Endothelial cell of umbilical vein (primary cell): ENCODE measurements around the gene CAMKV. TPM values are rescaled to one million over a fixed set of nuclear protein-coding genes. Genes with fewer than 3 reads are reported as not detected.

Experiments used
- BruUV-seq: library from RNA; stranded (reverse); fragments of 400-500 nt; replicated peaks from 2 replicates; lab custom pipeline; 2021; lab: Mats Ljungman, UMichigan
- CTCF ChIA-PET: fragments of 300-600, 350-600 bp; sonication (Branson Sonifier 250); formaldehyde crosslinking; loops from one replicate; lab custom pipeline; 2021; ENCODE audit warnings: antibody characterized with exemption, inconsistent platforms; lab: Charles Lee
- POLR2A ChIA-PET: fragments of 300-600, 350-600 bp; sonication (Branson Sonifier 250); formaldehyde crosslinking; loops from one replicate; lab custom pipeline; 2021; ENCODE audit warnings: antibody characterized with exemption, inconsistent platforms; lab: Charles Lee
- DNase-seq: peaks from one replicate; pipeline ENCODE4 v3.0.0-alpha.2; 2011; ENCODE audit warnings: low read depth, low spot score
- FAIRE-seq: peaks from 2 replicates; lab custom pipeline; 2011; peaks lifted over from hg19 to GRCh38; lab: Jason Lieb, UNC
- H2AFZ ChIP-seq: 2 replicates; pipeline ENCODE4 v1.6.0; 2012; ENCODE audit warnings: low read depth, low read length, control low read depth, inconsistent platforms
- H3K27ac ChIP-seq: 2 replicates; pipeline ENCODE4 v1.5.1; 2011; ENCODE audit warnings: low read depth, mild to moderate bottlenecking, control low read depth, low read length, moderate library complexity; ENCODE audit not compliant: insufficient read depth
- H3K27me3 ChIP-seq, 2 experiments: 2 replicates each; pipeline versions ENCODE4 v1.6.0 to v1.6.1; 2011; ENCODE audit warnings: low read length in 2 of 2, mixed read lengths in 1 of 2; ENCODE audit not compliant: control insufficient read depth in 2 of 2, insufficient read depth in 2 of 2
- H3K36me3 ChIP-seq, 2 experiments: 2 replicates in 1 of 2; 3 replicates in 1 of 2; pipeline ENCODE4 v1.5.1; 2011; ENCODE audit warnings: low read length in 2 of 2, mild to moderate bottlenecking in 1 of 2, moderate library complexity in 1 of 2; ENCODE audit not compliant: control insufficient read depth in 2 of 2, insufficient read depth in 2 of 2; ENCODE audit errors: extremely low read depth in 1 of 2
- H3K4me1 ChIP-seq: 3 replicates; pipeline ENCODE4 v1.5.1; 2011; ENCODE audit warnings: mild to moderate bottlenecking, low read length; ENCODE audit not compliant: control insufficient read depth, insufficient read depth; ENCODE audit errors: extremely low read depth
- H3K4me2 ChIP-seq: 2 replicates; pipeline ENCODE4 v1.6.1; 2011; ENCODE audit warnings: low read length, control low read depth, mixed read lengths; ENCODE audit not compliant: insufficient read depth
- H3K4me3 ChIP-seq, 3 experiments: fragments of 200-600 bp in 1 of 3; sonication (generic), shearing (Covaris generic) in 1 of 3; replicated peaks in 1 of 3; 2 replicates each; pipeline ENCODE4 v1.5.1; 2011 to 2016; ENCODE audit warnings: control low read depth in 3 of 3, low read length in 3 of 3, mild to moderate bottlenecking in 2 of 3, inconsistent platforms in 1 of 3, low read depth in 1 of 3, moderate library complexity in 1 of 3; ENCODE audit not compliant: insufficient read depth in 1 of 3
- H3K79me2 ChIP-seq: 2 replicates; pipeline ENCODE4 v1.6.0; 2012; ENCODE audit warnings: low read length, inconsistent platforms; ENCODE audit not compliant: control insufficient read depth, insufficient read depth
- H3K9ac ChIP-seq: replicated peaks from 2 replicates; pipeline ENCODE3; 2011; ENCODE audit warnings: low read length, control low read depth; ENCODE audit not compliant: insufficient read depth; ENCODE audit errors: extremely low read depth
- H3K9me1 ChIP-seq: replicated peaks from 3 replicates; pipeline ENCODE4 v1.6.0; 2011; ENCODE audit warnings: mild to moderate bottlenecking, low read length; ENCODE audit not compliant: control insufficient read depth, insufficient read depth; ENCODE audit errors: extremely low read depth
- H3K9me3 ChIP-seq: replicated peaks from 2 replicates; pipeline ENCODE4 v1.5.1; 2012; ENCODE audit warnings: low read length, inconsistent platforms; ENCODE audit not compliant: control insufficient read depth, insufficient read depth
- H4K20me1 ChIP-seq: replicated peaks from 2 replicates; pipeline ENCODE3; 2011; ENCODE audit warnings: mild to moderate bottlenecking, low read length; ENCODE audit not compliant: control insufficient read depth, insufficient read depth; ENCODE audit errors: extremely low read depth
- EZH2 ChIP-seq: IDR thresholded peaks from 2 replicates; pipeline ENCODE4 v1.6.1; 2012; ENCODE audit warnings: borderline replicate concordance, low read depth, mild to moderate bottlenecking, moderate library complexity, low read length, inconsistent platforms; ENCODE audit not compliant: severe bottlenecking
- FOS ChIP-seq: IDR thresholded peaks from 2 replicates; pipeline ENCODE4 v1.6.1; 2011; ENCODE audit warnings: mild to moderate bottlenecking, low read length, moderate library complexity, borderline replicate concordance; ENCODE audit not compliant: insufficient read depth
- GATA2 ChIP-seq: IDR thresholded peaks from 2 replicates; pipeline ENCODE4 v1.7.0; 2011; ENCODE audit warnings: low read depth, mild to moderate bottlenecking, moderate library complexity, mixed read lengths, low read length; ENCODE audit not compliant: insufficient read length, insufficient read depth
- JUN ChIP-seq: IDR thresholded peaks from 2 replicates; pipeline ENCODE4 v1.6.1; 2011; ENCODE audit warnings: borderline replicate concordance, low read depth; ENCODE audit not compliant: insufficient read length, insufficient read depth
- MAX ChIP-seq: IDR thresholded peaks from 2 replicates; pipeline ENCODE4 v1.6.1; 2011; ENCODE audit not compliant: insufficient read depth, insufficient read length
- MYC ChIP-seq: IDR thresholded peaks from one replicate; pipeline ENCODE4 v1.6.1; 2011; ENCODE audit warnings: mild to moderate bottlenecking, low read depth, low read length
- POLR2A ChIP-seq: IDR thresholded peaks from 2 replicates; pipeline ENCODE4 v1.6.1; 2012; ENCODE audit warnings: low read depth, mild to moderate bottlenecking, control low read depth, low read length
- POLR2AphosphoS5 ChIP-seq: IDR thresholded peaks from 2 replicates; pipeline ENCODE4 v1.6.1; 2012; ENCODE audit warnings: low read depth, mild to moderate bottlenecking, control low read depth, low read length, moderate library complexity; ENCODE audit not compliant: insufficient read depth
- dilution Hi-C: fragments of 300-500 bp; cut with MboI; formaldehyde crosslinking; loops from one replicate; pipeline ENCODE4 v1.15.0; 2019; ENCODE audit warnings: low sequenced_read_pairs; ENCODE audit not compliant: extremely low pct_ligation_motif_present
- intact Hi-C: fragments of 100-400 bp; cut with micrococcal nuclease; formaldehyde crosslinking; loops from one replicate; pipeline ENCODE4 v1.10.0; 2022
- polyA plus RNA-seq, 4 experiments: library from polyadenylated mRNA; depleted of rRNA in 3 of 4; stranded (reverse) in 3 of 4; unstranded in 1 of 4; fragments of >200 nt; gene quantifications; 2 replicates each; pipeline versions ENCODE4 v1.2.1 to v1.2.3, GENCODE V29; 2011 to 2012; ENCODE audit warnings: missing spikeins in 1 of 4
- total RNA-seq: library from RNA; stranded (reverse); gene quantifications from 2 replicates; pipeline ENCODE4 v1.2.3, GENCODE V29; 2021
- TF ChIP-seq, protein P1 (sequence below), 2 donors: IDR thresholded peaks; 1 replicate in 1 of 2; 2 replicates in 1 of 2; pipeline ENCODE4 v1.5.1; 2011; ENCODE audit warnings: low read length in 2 of 2, mild to moderate bottlenecking in 2 of 2, moderate library complexity in 2 of 2, control low read depth in 1 of 2, inconsistent platforms in 1 of 2, low read depth in 1 of 2; ENCODE audit not compliant: insufficient read depth in 1 of 2; ENCODE audit errors: extremely low read depth in 1 of 2

The CAMKV gene
- total and polyA plus RNA-seq, 2 donors (not counting 3 experiments of a cell fraction or from before 2014, with no cell fraction given) = not detected

DNA sequence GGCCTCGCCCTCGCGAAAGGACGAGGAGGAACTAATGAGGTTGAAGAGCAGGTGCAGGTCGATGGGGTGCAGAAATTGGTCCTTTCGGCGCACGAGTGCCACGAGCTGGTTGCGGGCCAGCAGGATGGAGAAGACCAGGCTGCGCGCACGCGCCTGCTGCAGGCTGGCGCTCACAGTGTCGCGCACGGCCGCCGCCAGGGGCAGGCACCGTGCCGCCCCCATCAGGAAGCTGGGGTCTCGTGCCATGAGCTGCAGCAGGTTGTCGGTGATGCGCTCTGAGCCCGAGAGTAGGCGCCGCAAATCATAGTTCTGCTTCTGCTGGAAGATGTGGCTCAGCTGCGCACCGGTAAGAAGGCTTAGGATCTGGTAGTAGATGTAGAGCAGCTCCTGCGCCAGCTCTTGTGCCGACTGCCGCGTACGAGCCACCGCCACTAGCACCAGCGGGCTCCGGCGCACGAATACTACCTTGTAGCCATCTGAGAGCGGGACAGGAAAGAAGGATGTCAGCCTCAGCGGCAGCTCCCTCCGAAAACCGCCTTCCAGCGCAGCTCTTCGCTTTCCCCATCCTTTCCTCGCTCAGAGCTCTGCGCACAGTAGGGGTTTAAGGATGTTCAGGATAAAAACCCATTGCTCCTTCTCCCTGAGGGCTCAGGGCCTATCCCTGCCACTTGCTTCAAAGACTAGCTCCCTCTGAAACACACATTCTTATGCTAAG lies 40.9 kb upstream of the CAMKV start:
- TF ChIP-seq MAX (no peak), POLR2AphosphoS5 (no peak), MYC (no peak), JUN (no peak), GATA2 (no peak), EZH2 (no peak), POLR2A (no peak), FOS (no peak)
- TF ChIP-seq, protein P1, sequence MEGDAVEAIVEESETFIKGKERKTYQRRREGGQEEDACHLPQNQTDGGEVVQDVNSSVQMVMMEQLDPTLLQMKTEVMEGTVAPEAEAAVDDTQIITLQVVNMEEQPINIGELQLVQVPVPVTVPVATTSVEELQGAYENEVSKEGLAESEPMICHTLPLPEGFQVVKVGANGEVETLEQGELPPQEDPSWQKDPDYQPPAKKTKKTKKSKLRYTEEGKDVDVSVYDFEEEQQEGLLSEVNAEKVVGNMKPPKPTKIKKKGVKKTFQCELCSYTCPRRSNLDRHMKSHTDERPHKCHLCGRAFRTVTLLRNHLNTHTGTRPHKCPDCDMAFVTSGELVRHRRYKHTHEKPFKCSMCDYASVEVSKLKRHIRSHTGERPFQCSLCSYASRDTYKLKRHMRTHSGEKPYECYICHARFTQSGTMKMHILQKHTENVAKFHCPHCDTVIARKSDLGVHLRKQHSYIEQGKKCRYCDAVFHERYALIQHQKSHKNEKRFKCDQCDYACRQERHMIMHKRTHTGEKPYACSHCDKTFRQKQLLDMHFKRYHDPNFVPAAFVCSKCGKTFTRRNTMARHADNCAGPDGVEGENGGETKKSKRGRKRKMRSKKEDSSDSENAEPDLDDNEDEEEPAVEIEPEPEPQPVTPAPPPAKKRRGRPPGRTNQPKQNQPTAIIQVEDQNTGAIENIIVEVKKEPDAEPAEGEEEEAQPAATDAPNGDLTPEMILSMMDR (IDR thresholded peaks at IDR 0.05; ENCODE audit: extremely low read depth in 1 of 2, insufficient read depth in 1 of 2, low read depth in 1 of 2, low read length in 2 of 2) = no peak
- Histone ChIP-seq H3K36me3 (peaks cover 0 to 10% of the 10 kb centered on the region in 2 experiments), H4K20me1 (no peaks in the 10 kb centered on the region), H3K4me1 (peaks cover 7% of the 10 kb centered on the region), H3K9me3 (no peaks in the 10 kb centered on the region), H3K4me3 (no peak overlapping the region), H3K9me1 (no peaks in the 10 kb centered on the region), H3K9ac (no peak overlapping the region), H3K79me2 (no peaks in the 10 kb centered on the region), H3K27ac (no peak overlapping the region), H3K27me3 (no peaks in the 10 kb centered on the region), H3K4me2 (no peak overlapping the region), H2AFZ (no peak overlapping the region)
- ChIA-PET CTCF (interaction anchor here (1.1 to 2.7 kb wide), 3 partner anchors 19 to 107 kb away, joined by 4 to 10 read pairs (median 5); partner anchors contain the start of genes INKA1 and MON1A), POLR2A (no interaction called here)
- BruUV-seq = no TSS peak
- DNase-seq = no peak
- intact Hi-C loops = no loop called here
- dilution Hi-C loops = no loop called here
- no peak for FAIRE-seq
